GM21515 (cell line): ENCODE results near the gene NIPAL4.
"Not testable (repeated sequence)": the region's sequence is repeated elsewhere in the genome, so short reads cannot be mapped to it uniquely, and the experiment has no call there.

Experiments used
- ATAC-seq: cut with Tn5 transposase; IDR thresholded peaks from one replicate; pipeline ENCODE4 v1.9.1; 2021; ENCODE audit not compliant: unreplicated experiment

NIPAL4 gene

GRCh38 chr5:157463081-157463480 is 3.1 kb downstream of the NIPAL4 start:
- ATAC-seq = no peak

DNA sequence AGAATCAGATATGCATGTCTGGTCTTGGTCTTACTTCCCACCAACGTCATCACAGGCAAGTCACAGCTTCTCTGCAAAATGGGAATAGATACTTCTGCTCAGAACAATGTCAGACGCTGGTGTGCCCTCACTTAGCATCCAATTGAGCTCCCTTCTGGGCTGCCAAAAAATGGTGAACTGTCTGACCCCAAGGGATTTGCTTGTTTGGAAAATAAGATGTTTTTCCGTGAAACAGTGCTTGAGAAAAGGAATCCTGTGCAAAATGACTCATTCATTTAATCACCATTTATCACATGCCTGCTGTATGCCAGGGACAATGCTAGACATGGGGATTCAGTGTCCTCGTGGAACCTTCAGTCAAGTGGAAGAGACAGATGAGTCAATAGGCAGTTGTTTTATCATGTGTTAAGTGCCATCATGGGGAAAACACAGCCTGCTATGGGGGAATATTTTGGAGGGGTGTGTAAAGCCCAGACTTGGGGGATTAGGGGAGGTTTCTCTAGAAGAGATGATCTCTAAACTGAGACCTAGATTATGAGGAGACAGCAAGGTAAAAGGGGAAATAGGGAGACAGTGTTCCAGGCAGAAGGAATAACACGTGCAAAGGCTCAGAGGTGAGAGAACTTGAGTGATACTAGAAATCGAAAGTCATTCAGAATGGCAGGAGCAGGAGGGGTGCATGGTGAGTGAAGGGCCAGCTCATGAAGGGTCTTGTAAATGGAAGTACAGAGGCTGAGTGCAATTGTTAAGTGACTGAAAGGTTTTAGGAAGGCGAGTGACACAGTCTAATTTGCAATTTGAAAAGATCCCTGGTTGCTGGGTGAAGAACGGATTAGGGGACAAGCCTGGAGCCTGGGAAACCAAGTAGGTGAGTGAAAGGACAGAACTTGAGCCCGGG is 3.9 kb downstream of the NIPAL4 start:
- no peak for ATAC-seq

DNA sequence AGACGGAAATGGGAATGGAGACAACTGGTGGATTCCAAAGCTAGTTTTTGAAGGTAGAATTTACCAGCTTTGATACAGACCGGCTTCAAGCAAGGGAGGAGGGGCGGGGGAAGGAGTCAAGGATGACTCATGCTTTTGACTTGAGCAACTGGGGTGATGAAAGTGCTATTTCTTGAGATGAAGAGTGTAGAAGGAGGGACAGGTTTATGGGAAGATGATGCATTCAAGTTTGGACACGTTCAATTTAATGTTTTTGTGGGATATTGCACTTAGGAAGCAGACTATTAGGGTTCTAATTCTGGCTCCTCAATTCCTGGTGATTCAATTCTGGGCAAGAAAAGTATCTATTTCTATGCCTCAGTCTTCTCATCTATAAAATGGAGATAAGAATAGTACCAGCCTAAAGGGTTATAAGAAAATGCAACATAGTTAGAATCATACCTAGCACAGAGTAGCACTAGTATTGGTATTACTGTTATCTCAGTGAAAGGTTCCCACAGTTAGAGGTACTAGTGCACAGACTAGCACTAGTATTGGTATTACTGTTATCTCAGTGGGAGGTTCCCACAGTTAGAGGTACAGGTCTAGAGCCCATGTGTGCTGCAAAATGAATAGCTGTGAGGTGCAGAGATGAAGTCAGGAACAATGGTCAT is 4.6 kb downstream of the NIPAL4 start:
- peak; percentile 91 for ATAC-seq

GRCh38 chr5:157468293-157468965 is 8.4 kb downstream of the NIPAL4 start:
- ATAC-seq = no peak

DNA sequence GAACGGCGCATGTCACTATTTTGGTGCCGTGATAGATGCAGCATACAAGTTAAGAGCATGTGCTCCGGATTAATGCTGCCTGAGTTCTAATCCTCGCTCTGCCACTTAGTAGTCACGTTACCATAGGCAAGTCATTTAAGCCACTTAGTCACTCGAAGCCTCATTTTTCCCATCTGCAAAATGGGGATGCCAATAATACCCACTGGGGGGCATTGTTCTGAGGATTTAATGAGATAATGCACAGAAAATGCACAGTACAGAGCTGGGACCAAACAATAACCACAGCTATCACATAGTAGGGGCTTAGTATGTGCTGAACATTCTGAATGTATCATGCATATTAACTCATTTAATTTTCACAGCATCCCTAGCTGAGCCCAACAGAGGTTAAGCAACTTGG is 9.1 kb downstream of the NIPAL4 start:
- ATAC-seq = no peak

DNA sequence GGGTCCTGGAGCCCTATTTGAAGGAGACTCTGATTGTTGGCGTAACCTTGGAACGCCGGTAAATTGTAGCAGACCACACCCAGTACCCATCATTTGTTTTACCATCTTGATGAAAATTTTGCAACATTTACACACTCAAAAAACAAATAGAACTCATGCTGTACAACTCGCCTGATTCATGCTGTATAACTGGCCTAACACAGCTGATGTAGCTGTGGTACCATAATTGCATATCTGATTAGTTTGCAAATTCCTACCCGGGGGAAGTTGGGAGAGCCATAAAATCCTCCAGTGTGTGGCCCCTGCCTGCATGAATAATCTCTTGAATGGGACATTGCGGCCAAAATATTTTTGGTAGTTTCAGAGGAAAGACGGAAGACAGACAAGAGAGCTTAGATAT is 9.7 kb downstream of the NIPAL4 start:
- no peak for ATAC-seq

- ATAC-seq = no peak
Observed at GRCh38 chr5:157470631-157471030, 10.6 kb downstream of the NIPAL4 start.

DNA sequence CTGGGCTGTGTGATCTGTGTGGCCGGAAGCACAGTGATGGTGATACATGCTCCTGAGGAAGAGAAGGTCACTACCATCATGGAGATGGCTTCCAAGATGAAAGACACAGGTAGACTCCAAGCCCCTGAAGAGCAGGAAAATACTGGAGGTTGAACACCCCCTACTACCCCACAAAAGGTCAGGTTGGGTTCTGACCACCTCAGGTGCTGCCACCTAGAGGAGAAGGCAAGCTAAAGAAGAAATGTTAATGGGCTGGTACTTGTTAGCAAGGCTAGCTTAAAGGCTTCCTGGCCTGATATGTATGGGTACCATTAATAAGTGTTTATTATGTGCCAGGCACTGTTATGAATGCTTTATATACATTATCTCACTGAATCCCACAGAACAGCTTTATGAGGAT is 11.7 kb downstream of the NIPAL4 start:
- no peak for ATAC-seq

DNA sequence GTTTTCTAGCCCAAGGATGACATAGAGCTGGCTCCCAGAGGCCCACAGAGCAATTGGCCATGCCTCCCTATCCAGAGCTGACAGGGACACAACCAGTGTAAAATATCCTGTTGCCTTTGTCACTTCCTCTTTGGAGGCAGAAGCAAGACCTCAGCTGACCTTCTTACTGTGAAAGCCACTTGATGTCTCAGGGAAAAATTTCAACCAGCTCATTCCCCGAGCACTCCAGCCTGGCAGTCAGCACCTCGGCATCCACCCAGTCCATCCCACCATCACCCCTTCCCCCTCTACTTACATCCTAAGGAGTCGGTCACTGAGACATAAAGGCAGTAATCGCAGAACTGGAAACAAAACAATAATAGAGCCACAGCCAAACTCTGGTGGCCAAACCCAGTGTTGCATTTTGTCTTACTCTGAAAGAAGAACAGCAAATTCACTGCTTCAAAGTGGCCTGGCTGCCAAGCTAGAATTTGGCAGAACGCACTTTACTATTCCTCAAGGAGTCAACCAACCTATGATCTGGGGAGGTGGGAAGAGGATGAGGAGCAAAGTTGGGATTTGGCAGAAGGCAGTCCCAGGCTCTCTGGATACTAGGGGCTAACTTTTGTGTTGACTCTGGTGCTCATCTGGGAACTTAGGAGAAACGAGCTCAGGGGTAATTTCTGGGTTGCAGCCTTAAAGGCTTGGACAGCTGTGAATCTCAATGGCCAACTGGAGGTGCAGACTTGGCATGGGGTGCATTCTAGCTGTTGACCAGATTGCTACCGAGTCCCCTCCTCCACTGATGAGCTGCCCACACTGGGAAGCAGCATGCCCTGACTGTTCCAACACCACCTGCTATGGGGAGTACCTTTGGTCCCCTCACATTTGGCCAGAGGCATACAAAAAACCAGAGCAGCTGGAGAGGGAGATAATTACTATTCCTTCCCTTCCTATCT is 13.6 kb downstream of the NIPAL4 start:
- no peak for ATAC-seq

GRCh38 chr5:157475432-157475831 is 15.4 kb downstream of the NIPAL4 start:
- no peak for ATAC-seq

DNA sequence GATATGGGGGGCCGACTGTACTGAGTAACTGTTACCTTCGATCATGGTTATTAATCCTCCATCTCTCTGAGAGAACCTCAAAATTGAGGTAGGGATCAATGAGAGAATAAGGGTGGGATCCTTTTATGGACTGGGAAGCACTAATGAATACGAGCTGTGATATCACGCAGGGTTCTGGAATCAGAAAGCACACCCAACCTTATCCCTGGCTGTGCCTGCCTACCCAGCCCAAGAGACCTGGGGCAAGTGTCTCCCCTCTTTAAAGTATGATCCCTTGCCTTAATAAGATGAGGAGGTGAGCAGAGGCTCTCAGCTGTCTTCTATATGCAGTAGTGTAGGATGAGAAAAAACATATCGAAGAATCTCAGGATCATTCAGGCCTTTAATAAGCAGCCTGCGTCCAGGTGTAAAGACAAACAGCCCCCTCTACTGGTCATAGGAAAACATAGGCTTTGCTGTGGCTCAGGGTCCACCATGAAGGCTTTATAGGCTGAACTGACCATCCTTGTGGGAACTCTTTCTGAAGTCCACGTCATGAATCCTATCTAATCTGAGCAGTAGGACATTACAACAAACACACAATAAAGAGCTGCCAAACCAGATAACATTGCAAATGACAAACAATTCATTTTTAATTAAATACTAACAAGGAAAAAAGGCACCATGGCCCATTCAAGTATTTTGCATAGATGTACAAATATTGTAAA is 16.8 kb downstream of the NIPAL4 start:
- no peak for ATAC-seq

- no peak for ATAC-seq
Observed at GRCh38 chr5:157477814-157478494, 17.9 kb downstream of the NIPAL4 start.

DNA sequence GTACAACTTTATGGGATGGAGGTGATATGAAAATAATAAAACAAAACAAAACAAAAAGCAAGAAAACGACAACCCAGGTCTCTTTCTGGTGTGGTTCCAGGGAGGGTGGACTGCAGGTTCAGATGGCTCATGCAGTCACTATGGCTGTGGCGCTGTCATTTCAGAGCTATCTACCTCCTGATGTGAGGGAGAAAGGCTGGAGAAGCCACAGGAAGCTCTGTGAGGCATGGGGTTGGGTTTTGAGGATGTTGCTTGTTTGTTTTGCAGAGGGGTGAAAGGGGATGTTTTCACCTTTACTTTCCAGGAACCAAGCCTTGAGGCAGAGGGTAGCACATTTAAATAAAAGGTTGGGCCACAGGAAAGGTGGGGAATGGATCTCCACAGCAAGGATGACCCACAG is 18.7 kb downstream of the NIPAL4 start:
- ATAC-seq = no peak

DNA sequence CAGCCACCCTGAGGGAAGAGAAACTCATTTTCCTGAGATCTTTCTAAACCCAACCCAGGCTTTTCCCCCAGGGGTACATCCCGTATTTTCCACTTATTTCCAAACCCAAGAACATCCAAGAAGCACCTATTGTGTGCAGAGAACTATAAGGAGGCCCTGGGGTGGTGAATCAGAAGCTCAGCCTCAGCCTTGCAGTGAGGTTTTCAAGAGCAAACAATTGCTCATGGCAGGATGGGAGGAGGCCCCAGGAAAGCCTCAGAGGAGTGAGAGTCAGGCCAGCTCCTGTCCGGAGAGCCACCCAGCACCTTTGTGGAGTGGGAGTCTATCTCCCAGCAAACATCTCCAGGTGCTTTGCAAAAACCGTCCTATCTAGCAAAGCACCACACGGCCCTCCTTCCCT is 19.2 kb downstream of the NIPAL4 start:
- no peak for ATAC-seq

GRCh38 chr5:157479612-157480510 is 19.8 kb downstream of the NIPAL4 start:
- no peak for ATAC-seq

DNA sequence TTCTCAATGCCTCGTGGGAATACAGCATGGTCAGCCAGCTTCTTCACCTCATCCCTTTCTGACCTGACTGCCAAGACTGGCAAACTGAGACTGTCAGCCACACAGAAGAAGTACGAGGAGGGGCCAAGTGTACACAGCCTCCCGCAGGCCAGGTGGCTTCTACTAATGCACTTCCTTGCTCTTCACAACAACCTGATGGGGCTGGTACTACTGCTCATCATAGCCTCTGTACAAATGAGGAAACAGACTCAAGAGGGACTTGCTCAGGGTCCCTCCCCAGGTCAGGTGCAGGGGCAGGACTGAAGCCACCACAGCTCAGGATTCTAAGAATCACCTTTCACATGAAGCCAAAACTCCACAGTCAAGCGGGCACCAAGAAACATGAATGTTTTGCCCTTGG is 21.3 kb downstream of the NIPAL4 start:
- ATAC-seq = no peak

DNA sequence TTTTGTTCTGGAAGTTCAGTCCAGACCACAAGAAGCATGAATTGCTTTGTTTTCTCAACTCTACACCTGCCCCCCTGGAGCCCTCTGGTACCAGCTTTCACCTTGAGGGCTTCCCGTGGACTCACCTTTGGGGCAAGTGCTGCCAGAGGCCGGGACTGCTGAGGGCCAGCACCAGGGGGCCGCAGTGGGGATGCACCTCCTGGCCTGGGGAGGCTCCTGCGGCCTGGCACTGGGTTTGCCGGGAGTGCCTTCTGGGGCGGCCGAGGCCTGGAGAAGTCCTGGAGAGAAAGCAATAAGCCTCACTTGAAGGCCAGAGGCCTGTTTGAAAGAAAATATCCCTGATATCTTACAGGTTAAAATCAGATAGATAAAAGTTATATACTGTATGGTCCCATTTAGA is 21.7 kb downstream of the NIPAL4 start:
- no peak for ATAC-seq

DNA sequence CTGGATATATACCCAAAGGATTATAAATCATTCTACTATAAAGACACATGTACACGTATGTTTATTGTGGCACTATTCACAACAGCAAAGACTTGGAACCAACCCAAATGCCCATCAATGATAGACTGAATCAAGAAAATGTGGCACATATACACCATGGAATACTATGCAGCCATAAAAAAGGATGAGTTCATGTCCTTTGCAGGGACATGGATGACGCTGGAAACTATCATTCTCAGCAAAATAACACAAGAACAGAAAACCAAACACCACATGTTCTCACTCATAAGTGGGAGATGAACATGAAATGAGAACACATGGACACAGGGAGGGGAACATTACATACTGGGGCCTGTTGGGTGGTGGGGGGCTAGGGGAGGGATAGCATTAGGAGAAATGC is 22.7 kb downstream of the NIPAL4 start:
- ATAC-seq = not testable (repeated sequence)

- ATAC-seq = no peak
Observed at GRCh38 chr5:157484768-157485167, 24.8 kb downstream of the NIPAL4 start.
